NCI-H2171 (cell line): ENCODE results near the gene BEGAIN.

Experiments
- DNase-seq: peaks from one replicate; lab custom pipeline; 2025; lab: John Stamatoyannopoulos, UW

Gene BEGAIN

GRCh38 chr14:100601064-100601463 is 13.8 kb upstream of the BEGAIN start:
- no peak for DNase-seq

GRCh38 chr14:100599981-100600380 is 12.8 kb upstream of the BEGAIN start:
- no peak for DNase-seq

- no peak for DNase-seq
Measured at GRCh38 chr14:100594625-100594951, 7.4 kb upstream of the BEGAIN start.

GRCh38 chr14:100593751-100594624 is 6.8 kb upstream of the BEGAIN start:
- no peak for DNase-seq

GRCh38 chr14:100592972-100593371 is 5.8 kb upstream of the BEGAIN start:
- no peak for DNase-seq

GRCh38 chr14:100592461-100592891 is 5.3 kb upstream of the BEGAIN start:
- no peak for DNase-seq

- DNase-seq, result no peak
Measured at GRCh38 chr14:100591453-100592371, 4.5 kb upstream of the BEGAIN start.

GRCh38 chr14:100590726-100591452 is 3.7 kb upstream of the BEGAIN start:
- DNase-seq, result no peak

GRCh38 chr14:100589760-100590469 is 2.7 kb upstream of the BEGAIN start:
- DNase-seq, result no peak

- DNase-seq, result peak; percentile 95
Measured at GRCh38 chr14:100589071-100589759, 2.0 kb upstream of the BEGAIN start.

GRCh38 chr14:100588671-100589070 is 1.5 kb upstream of the BEGAIN start:
- peak; percentile 64 for DNase-seq

GRCh38 chr14:100587763-100588411 is 670 bp upstream of the BEGAIN start:
- DNase-seq, result peak; percentile 84

GRCh38 chr14:100586403-100587085 is 673 bp downstream of the BEGAIN start:
- peak; percentile 26 for DNase-seq

- no peak for DNase-seq
Measured at GRCh38 chr14:100586153-100586402, 1.1 kb downstream of the BEGAIN start.

GRCh38 chr14:100585448-100586152 is 1.6 kb downstream of the BEGAIN start:
- no peak for DNase-seq

- DNase-seq, result no peak
Measured at GRCh38 chr14:100584056-100585031, 2.9 kb downstream of the BEGAIN start.

- DNase-seq, result no peak
Measured at GRCh38 chr14:100583245-100583644, 4.0 kb downstream of the BEGAIN start.

- no peak for DNase-seq
Measured at GRCh38 chr14:100582496-100583165, 4.6 kb downstream of the BEGAIN start.
